Globus pallidus (tissue), 1 donor: ENCODE measurements around the gene WBP1L.
"Not testable (repeated sequence)": the region's sequence is repeated elsewhere in the genome, so short reads cannot be mapped to it uniquely, and the experiment has no call there.

Experiments
- DNase-seq: peaks from one replicate; pipeline ENCODE4 v3.0.0-alpha.2; 2015; ENCODE audit warnings: low spot score

WBP1L gene

GRCh38 chr10:102811346-102811745 lies 67.6 kb downstream of the WBP1L start:
- DNase-seq, result no peak

DNA sequence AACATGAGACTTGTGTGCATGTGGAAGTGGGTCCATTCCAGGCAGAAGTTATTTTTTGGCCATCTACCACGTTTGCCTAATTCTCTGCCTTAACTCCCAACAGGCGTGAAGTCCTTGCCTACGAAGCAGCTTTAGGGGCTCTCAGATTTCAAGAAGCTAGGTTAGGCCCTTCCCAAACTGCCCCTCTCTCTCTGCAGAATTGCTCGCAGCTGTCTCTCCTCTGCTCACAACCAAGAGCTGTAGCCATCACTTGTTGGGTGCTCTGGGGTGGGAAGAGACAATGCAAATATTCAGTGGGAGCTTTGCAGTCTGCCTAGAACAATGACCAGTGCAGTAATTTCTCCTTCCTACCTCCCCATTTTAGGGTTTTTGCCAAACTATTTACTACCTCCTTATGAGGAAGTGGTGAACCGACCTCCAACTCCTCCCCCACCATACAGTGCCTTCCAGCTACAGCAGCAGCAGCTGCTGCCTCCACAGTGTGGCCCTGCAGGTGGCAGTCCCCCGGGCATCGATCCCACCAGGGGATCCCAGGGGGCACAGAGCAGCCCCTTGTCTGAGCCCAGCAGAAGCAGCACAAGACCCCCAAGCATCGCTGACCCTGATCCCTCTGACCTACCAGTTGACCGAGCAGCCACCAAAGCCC lies 68.6 kb downstream of the WBP1L start:
- no peak for DNase-seq

- no peak for DNase-seq
Observed at GRCh38 chr10:102813017-102813541, 69.3 kb downstream of the WBP1L start.

- no peak for DNase-seq
Observed at GRCh38 chr10:102813734-102814452, 70.1 kb downstream of the WBP1L start.

DNA sequence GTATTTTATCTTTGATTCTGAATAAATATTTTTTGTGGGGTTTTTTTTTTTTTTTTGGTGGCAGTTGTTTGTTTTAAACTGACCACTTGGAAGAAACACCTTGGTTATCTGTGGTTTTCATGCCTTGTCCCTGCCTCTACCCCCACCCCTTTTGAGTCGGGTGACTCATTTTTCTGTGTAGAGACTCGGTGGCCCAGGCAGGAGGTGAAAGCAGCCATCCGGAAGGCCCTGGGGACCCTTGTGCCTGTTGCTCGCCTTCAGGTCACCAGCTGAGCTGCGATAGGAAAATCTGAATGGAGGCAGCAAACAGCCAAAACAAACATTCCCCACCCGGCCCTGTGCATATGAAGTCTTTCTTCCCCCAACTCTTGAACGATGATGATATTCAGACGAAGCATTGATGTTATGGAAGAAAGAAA lies 70.7 kb downstream of the WBP1L start:
- no peak for DNase-seq

DNA sequence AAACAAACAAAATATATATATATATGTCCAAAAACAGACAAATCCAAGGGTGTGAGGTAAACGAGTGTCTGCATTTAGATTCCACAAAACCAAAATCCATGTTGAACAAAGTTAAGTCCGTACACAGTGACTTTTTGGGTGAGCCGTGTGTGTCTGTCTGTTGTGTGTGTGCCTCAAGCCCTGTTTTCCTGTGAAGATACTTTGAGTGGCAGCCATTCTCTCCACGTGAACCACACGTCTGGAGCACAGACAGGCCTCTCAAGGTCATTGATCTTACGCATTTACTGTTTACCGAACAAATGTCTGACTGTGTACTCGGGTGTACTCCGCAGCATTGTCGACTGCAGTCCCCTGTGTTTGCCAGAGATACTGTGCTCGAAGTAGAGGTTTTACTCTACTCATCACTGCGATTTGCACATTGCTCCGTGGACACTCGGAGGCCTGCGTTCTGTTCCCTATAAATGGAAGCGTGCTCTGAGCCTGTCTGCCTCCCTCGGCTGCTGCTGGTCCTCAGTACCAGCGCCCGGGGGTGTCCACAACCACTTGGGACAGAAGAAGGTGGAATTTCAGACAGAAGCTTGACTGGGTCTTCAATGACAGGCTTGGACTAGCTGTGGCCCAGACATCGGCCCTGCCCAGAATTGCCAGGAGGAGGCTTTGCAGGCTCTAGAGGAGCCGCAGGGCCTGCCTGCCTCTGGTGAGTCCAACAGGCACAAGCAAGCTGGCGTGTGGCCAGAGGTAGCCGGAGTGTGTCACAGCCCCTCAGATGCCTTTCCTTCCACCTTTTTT lies 71.3 kb downstream of the WBP1L start:
- DNase-seq, result no peak

- peak; percentile 52 for DNase-seq
Observed at GRCh38 chr10:102815790-102816549, 72.2 kb downstream of the WBP1L start.

- no peak for DNase-seq
Observed at GRCh38 chr10:102817175-102817574, 73.4 kb downstream of the WBP1L start.

DNA sequence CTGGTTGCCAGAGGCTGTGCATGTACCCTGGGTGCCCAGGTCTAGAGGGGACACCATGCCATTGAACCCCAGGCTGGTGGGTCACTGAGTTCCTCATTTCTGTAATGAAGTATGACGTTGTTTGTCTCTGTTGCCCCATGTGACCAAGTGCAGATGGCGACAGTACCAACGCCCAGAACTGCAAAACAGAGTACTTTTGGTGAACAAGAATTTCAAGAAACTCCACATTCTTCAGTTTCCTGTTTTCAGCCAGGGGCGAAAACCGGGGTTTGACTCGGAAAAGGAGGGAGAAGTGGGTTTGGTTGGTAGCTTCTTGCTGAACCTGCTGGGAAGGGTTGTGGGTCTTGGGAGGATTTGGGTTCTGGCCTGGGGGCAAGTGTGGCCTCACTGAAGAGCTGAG lies 75.3 kb downstream of the WBP1L start:
- no peak for DNase-seq

DNA sequence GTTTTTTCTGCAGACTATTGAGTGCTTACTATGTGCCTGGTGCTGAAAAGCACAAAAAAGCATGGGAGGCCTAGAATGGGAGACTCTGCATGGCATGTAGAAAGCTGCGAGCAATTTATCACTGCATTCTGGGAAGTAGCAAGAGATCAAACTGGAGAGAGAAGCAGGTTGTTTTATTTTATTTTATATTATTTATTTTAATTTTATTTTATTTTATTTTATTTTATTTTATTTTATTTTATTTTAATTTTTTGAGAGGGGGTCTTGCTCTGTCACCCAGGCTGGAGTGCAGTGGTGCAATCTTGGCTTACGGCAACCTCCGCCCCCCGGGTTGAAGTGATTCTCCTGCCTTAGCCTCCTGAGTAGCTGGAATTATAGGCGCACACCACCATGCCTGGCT lies 76.3 kb downstream of the WBP1L start:
- DNase-seq, result not testable (repeated sequence)

- DNase-seq, result no peak
Observed at GRCh38 chr10:102822222-102822621, 78.5 kb downstream of the WBP1L start.

DNA sequence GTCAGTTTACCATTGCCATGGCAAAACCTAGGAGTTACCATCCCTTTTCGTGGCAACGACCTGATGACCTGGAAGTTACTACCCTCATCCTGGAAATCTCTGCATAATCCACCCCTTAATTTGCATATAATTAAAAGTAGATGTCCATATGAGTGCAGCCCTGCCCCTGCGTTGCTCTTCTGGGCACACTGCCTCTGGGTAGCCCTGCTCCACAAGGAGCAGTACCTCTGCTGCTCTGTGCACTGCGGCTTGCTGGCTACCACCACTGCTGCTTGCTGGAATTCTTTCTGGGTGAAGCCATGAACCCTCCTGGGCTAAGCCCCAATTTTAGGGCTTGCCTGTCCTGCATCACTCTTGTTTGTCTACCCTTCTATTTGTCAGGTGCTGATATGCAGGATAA lies 80.9 kb downstream of the WBP1L start:
- DNase-seq, result no peak

DNA sequence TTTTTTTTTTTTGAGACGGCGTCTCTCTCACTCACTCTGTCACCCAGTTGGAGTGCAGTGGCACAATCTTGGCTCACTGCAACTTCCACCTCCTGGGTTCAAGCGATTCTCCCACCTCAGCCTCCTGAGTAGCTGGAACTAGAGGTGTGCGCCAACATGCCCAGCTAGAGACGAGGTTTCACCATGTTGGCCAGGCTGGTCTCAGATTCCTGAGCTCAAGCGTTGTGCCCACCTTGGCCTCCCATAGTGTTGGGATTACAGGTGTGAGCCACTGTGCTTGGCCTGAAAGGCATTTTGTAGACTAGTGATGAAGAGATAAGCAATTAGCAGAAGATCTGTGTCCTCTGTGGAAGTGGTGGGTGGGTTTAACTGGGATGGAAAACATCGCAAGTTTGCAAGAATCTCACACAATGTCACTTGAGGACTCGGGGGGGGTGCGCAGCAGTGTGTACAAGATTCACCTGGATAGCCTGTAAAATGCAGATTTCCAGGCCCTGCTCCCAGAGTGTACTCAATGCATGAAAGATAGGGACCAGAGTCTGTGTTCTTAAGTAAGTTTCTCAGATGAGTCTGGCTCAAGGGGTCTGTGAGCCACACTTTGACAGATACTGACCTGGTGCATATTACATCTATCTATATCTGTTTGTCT lies 82.5 kb downstream of the WBP1L start:
- DNase-seq, result no peak

- no peak for DNase-seq
Observed at GRCh38 chr10:102827597-102827975, 83.8 kb downstream of the WBP1L start.

DNA sequence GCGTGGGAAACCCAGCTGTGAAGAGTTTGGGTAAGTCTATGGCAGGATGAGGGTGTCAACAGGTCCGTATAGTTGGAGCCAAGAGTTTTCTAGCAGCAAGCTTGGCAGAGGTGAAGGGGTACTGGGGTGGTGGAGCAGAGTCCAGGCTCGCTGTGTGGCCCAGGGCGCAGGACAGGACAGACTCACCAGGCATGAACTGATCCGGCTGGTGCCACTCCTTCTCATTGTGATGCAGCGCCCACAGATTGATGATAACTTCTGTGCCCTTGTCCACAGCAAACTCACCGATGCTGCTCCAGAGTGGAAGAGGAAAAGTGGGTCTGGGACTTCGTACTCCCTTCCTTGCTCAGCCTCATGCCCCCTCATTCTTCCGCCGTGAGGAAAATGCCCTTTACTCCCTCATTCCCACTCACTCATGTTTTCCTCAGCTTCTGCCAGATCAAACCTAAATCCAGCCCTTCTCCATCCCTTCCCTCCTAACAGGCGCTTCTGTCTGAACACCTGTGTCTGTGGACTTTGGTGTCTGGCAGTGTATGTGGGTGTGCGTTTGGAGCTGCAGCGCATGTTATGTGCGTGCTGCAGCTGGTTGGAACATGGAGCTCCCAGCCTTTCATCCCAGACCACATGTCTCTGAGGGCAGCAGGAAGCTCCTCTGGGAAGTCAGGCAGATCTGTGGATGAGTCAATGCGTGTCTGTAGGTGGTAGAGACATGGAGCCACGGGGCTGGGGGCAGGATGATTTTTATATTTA lies 87.7 kb downstream of the WBP1L start:
- DNase-seq, result no peak

DNA sequence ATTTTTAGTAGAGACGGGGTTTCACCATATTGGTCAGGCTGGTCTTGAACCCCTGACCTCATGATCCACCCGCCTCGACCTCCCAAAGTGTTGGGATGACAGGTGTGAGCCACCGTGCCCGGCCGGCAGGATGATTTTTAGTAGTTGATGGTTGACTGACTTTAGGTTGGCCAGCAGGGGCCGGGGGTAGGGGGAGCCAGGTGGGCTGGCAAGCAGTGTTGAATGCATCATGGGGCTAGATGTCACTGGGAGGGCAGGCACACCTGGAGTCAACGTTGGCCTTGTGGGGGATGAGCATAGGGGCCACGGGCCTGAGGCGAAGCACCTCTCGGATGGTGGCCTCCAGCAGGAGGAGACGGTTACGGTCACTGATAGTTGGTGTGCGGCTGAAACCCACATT lies 88.5 kb downstream of the WBP1L start:
- DNase-seq, result no peak

DNA sequence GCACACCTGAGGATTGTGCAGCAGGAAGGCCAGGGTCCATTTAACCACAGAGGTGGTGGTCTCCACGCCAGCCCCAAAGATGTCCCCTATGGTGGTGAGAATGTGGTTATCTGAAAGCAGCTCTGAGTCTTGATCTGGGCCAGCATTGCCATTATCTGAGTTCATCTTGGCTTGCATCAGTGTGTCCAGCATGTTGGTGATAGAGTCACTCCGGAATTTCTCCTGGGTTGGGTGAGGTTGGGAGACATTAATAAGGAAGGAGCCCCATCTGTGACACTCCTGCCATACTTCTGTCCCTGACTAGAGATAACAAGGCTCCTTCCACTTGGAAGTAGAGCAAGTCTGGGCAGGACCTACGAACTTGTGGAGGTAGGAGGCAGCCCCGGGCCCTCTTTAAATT lies 89.2 kb downstream of the WBP1L start:
- DNase-seq, result no peak

DNA sequence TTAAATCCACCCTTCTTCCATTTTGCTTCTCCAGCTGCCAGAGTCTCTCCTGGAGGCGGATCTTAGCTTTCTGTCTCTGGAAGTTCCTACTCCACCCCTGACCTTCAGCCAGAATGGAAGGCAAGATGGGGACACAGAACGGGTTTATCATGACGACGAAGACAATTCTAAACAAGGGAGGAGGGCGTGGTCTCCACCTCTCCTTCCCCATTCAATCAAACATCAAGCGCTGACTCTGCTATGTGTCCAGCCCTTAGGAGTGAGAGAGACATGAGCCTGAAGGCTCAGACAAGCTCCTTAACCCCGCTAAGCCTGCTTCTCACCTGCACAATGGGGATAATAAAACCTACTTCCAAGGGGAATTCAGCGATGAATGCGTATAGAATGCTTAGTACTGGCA lies 90.4 kb downstream of the WBP1L start:
- no peak for DNase-seq

- DNase-seq, result peak; percentile 66
Observed at GRCh38 chr10:102835007-102835482, 91.3 kb downstream of the WBP1L start.

GRCh38 chr10:102837230-102837721 lies 93.5 kb downstream of the WBP1L start, which contains the start of gene CYP17A1:
CYP17A1 (minus strand) TSS chr10:102837413; CDS start chr10:102837361, 52 bp downstream.
- no peak for DNase-seq
